VCaP (cell line): ENCODE data around the gene PRRX1.

Experiments
- H3K27ac ChIP-seq: fragments of 450-650 bp; 2 replicates; pipeline ENCODE4 v1.5.1; 2017
- TF ChIP-seq, protein P1 (sequence below): fragments of 450-650 bp; conservative IDR thresholded peaks from 2 replicates; pipeline ENCODE4 v1.5.1; 2017; ENCODE audit warnings: mild to moderate bottlenecking, moderate library complexity

Gene PRRX1

DNA sequence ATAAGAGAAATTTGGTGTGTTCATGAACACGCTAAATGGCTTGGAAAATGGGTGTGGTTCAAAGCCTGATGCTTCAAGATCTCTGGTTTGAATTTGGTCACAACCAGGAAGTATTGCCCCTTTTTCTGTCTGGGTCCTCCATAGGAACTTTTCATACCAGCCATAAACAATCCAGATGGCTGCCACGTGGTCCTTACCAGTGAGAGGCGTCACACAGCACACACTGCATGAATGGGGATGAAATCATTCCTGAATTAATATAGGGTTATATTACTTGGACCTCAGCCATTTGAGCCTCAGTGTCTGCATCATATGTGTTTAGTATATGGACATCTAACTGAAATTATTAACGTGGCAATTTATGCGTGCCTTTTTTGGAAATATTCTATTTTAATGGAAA is 64.0 kb downstream of the PRRX1 start:
- H3K27ac ChIP-seq = no peak overlapping the region
- TF ChIP-seq, protein P1, sequence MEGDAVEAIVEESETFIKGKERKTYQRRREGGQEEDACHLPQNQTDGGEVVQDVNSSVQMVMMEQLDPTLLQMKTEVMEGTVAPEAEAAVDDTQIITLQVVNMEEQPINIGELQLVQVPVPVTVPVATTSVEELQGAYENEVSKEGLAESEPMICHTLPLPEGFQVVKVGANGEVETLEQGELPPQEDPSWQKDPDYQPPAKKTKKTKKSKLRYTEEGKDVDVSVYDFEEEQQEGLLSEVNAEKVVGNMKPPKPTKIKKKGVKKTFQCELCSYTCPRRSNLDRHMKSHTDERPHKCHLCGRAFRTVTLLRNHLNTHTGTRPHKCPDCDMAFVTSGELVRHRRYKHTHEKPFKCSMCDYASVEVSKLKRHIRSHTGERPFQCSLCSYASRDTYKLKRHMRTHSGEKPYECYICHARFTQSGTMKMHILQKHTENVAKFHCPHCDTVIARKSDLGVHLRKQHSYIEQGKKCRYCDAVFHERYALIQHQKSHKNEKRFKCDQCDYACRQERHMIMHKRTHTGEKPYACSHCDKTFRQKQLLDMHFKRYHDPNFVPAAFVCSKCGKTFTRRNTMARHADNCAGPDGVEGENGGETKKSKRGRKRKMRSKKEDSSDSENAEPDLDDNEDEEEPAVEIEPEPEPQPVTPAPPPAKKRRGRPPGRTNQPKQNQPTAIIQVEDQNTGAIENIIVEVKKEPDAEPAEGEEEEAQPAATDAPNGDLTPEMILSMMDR = no peak

DNA sequence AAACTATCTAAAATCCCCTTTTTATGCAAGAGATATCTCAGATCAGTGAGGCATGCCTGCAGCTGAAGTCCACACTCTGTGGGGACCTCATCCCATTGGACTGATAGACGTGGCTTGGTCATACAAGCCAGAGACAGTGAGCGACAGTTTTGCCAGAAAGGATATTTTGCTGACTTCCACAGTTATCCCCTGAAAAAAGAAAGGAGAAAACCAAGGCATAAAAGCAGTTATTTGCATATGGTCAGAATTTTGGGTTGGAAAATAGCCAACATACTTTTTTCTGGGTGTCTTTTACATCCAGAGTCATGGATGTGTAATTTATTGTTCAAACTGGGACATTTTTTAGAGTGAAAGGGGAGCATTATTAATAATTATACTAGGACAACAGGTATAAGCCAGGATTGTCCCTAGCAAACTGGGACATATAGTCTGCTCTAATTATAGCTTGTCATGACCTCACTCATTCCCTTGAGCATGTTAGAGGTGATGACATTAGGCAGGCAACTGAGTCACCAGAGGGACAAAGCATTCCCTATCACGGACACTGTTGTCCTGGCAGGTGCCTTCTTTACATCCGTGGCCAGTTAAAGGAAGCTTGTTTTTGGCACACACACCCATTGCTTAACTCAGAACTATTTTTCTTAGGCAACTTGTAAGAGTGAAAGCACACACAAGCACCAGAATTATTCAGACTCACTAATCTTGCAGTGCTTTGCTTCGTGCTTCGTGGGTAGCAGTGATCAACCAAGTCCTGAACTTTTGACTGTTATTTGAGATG is 65.5 kb downstream of the PRRX1 start:
- TF ChIP-seq, protein P1 = no peak
- H3K27ac ChIP-seq = no peak overlapping the region

DNA sequence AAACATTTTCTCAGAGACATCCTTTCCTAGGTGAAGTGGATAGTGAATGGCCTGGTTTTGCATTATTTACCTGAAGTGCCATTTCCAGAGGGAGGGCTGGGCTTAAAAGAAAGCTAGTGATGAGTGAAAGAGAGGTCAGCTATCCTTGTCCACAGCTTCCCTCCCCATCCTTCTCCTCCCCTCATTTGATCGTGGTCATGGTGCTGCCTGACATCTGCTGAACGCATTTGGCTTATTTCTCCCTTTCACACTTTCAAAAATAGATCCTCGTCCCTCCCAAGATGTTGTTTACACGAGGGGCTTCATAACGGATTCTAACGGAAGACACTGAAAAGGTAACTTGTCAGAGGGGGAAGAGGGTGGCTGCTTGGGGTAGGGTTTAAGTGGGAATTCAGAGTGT is 66.1 kb downstream of the PRRX1 start:
- TF ChIP-seq, protein P1 = no peak
- no peak overlapping the region for H3K27ac ChIP-seq

DNA sequence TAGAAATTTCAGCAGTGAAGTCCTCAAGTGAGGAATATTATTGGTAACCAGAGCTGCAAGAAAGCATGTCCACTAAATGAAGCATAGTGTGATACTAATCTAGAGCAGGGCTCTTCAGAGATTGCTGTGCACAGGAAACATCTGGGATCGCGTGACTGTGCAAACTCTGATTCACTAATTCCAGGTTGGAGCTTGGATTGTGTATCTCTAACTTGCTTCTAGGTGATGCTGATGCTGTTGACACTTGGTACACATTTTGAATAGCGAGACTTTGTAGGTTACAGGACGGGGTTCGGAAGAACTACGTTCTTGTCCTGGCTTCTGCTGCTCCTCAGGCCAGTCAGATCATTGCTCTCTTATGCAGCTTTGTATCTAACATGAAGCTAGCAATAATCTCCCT is 66.5 kb downstream of the PRRX1 start:
- H3K27ac ChIP-seq = no peak overlapping the region
- TF ChIP-seq, protein P1 = no peak

DNA sequence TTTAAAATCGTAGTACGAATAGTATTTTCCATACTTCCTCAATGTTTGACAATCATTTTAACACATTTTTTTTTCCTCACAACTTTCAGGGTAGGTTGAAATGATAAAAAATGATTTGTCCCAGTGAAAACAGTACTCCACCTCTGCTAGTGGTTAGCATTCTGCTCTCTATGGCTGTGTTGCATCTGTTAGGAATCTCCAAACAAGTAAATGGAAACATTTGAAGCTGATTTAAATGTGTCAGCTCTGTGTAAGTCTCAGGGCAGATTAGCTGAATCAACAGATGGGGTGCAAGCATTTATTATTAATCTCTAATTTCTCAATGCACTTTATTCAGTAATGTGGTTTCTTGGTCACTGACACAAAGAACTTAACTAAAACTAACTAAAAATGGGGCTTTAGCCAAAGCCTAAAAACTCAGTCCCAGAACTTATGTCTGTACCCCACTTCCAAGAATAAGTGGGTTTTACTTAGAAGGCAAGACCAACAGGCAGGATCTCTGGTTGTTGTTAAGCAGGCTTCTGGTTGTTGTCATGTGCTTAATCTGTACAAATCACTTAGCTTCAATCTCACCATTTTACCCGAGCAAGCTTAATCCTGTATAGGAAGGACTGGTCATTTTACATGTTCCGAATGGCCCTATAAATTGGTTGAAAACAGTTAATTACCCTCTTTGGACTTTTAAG is 67.8 kb downstream of the PRRX1 start:
- TF ChIP-seq, protein P1 = no peak
- H3K27ac ChIP-seq = no peak overlapping the region

DNA sequence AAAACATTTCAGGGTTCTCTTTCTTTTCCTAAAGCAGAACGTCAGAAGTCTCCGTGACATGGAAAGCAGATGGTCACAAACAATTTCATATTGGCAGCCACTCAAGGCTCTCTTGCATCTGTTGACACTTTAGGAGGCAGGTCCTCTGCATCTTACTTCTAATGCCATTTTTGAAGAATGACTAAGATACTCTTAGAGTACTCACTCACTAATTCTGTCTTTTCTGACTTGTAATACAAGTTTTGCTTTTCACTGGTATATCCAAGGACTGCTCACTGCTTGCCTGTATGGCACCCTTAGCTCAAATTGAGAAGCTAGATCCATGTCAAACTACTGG is 68.3 kb downstream of the PRRX1 start:
- TF ChIP-seq, protein P1 = no peak
- no peak overlapping the region for H3K27ac ChIP-seq

DNA sequence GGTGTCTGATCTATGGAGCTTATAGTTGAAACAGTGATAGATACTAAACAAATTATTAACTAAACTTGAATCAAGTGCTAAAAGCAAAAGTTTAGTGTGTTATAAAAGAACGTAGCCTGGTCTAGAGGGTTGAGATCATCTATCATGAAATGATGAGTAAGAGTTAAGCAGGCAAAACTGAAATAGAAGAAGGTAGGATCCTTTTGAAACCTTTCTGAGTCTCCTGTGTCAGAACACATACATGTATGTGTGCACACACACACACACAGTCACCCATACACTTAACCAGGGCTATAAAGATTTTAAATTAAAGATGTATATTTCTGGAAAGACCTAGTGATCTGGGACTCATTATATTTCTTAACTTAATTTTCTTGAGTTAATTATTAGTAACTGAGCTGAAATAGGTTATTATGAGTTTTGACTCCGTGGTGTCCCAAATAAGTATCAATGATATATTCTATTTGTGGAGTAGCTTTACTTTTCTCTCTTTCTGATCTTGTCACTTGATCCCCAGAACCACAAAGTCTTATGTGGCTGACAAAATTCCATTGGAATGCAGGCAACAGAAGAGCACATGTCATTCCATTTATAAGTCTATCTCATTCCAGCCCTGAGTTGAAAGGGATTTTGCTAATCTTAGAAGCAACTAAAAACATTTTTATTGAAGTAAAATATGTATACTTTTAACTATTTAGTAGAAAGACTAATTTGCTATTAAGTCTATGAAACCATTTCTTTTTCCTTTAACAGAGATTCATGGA is 70.7 kb downstream of the PRRX1 start:
- no peak overlapping the region for H3K27ac ChIP-seq
- TF ChIP-seq, protein P1 = no peak
